GM23338 (cell line): Measurements from ENCODE around the gene NCOA4. TPM values are rescaled to one million over a fixed set of nuclear protein-coding genes. Genes with fewer than 3 reads are reported as not detected.
A peak's percentile ranks its signal among the peaks of the same experiment; 100 is the strongest.

ENCODE experiments used
- ATAC-seq: fragments of 200-7000 bp; cut with Tn5 transposase; 3 replicates; pipeline ENCODE4 v1.9.1; 2020
- DNase-seq: peaks from one replicate; pipeline ENCODE4 v3.0.0-alpha.2; 2015; ENCODE audit warnings: low spot score
- H2AFZ ChIP-seq: fragments of 200-600 bp; sonication (generic); 2 replicates; pipeline ENCODE4 v1.8.0; 2016; ENCODE audit warnings: antibody characterized with exemption, mild to moderate bottlenecking, moderate library complexity
- H3F3A ChIP-seq: fragments of 200-600 bp; sonication (generic); replicated peaks from 2 replicates; pipeline ENCODE4 v1.8.0; 2017; ENCODE audit warnings: antibody characterized with exemption, mixed run types, low read depth
- H3K27ac ChIP-seq: fragments of 200-600 bp; sonication (generic); 2 replicates; pipeline ENCODE4 v1.6.1; 2016; ENCODE audit warnings: low read depth
- H3K27me3 ChIP-seq: fragments of 200-600 bp; sonication (generic); 2 replicates; pipeline ENCODE4 v1.8.0; 2016; ENCODE audit warnings: mild to moderate bottlenecking, mixed run types, moderate library complexity; ENCODE audit not compliant: insufficient read depth
- H3K36me3 ChIP-seq: fragments of 200-600 bp; sonication (generic); 2 replicates; pipeline ENCODE4 v1.8.0; 2016; ENCODE audit warnings: mild to moderate bottlenecking; ENCODE audit not compliant: insufficient read depth
- H3K4me1 ChIP-seq: fragments of 200-600 bp; sonication (generic); 2 replicates; pipeline ENCODE4 v1.8.0; 2016; ENCODE audit warnings: mild to moderate bottlenecking, moderate library complexity; ENCODE audit not compliant: insufficient read depth
- H3K4me2 ChIP-seq: fragments of 200-600 bp; sonication (generic); 2 replicates; pipeline ENCODE4 v1.7.1; 2017; ENCODE audit warnings: mixed run types
- H3K4me3 ChIP-seq: fragments of 200-600 bp; sonication (generic); 2 replicates; pipeline ENCODE4 v1.6.1; 2016; ENCODE audit warnings: mixed run types
- H3K79me2 ChIP-seq: fragments of 200-600 bp; sonication (generic); replicated peaks from 2 replicates; pipeline ENCODE4 v1.8.0; 2017; ENCODE audit warnings: mild to moderate bottlenecking; ENCODE audit not compliant: insufficient read depth
- H3K9me2 ChIP-seq: fragments of 200-600 bp; sonication (generic); 2 replicates; pipeline ENCODE4 v1.8.0; 2017; ENCODE audit not compliant: insufficient read depth
- H4K20me1 ChIP-seq: fragments of 200-600 bp; sonication (generic); replicated peaks from 2 replicates; pipeline ENCODE4 v1.8.0; 2017; ENCODE audit warnings: mild to moderate bottlenecking; ENCODE audit not compliant: insufficient read depth
- H3K27ac Mint-ChIP-seq: 2 replicates; pipeline ENCODE4 v1.8.0; 2020; ENCODE audit warnings: inconsistent platforms, mild to moderate bottlenecking, moderate library complexity, mixed read lengths
- H3K27me3 Mint-ChIP-seq: 3 replicates; pipeline ENCODE4 v1.8.0; 2022; ENCODE audit warnings: low read depth, mild to moderate bottlenecking, moderate library complexity, mixed read lengths, inconsistent platforms; ENCODE audit not compliant: insufficient read depth, poor library complexity
- H3K36me3 Mint-ChIP-seq: 3 replicates; pipeline ENCODE4 v1.8.0; 2021; ENCODE audit warnings: low read depth, mild to moderate bottlenecking, inconsistent platforms, moderate library complexity, mixed read lengths
- H3K4me1 Mint-ChIP-seq: 3 replicates; pipeline ENCODE4 v1.8.0; 2020; ENCODE audit warnings: mild to moderate bottlenecking, inconsistent platforms, mixed read lengths
- H3K4me3 Mint-ChIP-seq: 3 replicates; pipeline ENCODE4 v1.8.0; 2021; ENCODE audit warnings: moderate library complexity, mild to moderate bottlenecking, inconsistent platforms, mixed read lengths
- H3K9me3 Mint-ChIP-seq: 3 replicates; pipeline ENCODE4 v1.8.0; 2020; ENCODE audit warnings: moderate library complexity, mild to moderate bottlenecking, inconsistent platforms, mixed read lengths
- CREB1 ChIP-seq: fragments of 250-450 bp; sonication (Bioruptor Pico); IDR thresholded peaks from 2 replicates; pipeline ENCODE4 v1.5.0; 2020; ENCODE audit warnings: low read depth, mild to moderate bottlenecking, moderate library complexity
- JUNB ChIP-seq: IDR thresholded peaks from one replicate; pipeline ENCODE4 v1.6.1; 2016; ENCODE audit warnings: antibody characterized with exemption; ENCODE audit not compliant: unreplicated experiment
- NANOG ChIP-seq: IDR thresholded peaks from 2 replicates; pipeline ENCODE4 v1.6.1; 2016; ENCODE audit warnings: antibody characterized with exemption, borderline replicate concordance
- POLR2AphosphoS5 ChIP-seq: IDR thresholded peaks from 2 replicates; pipeline ENCODE4 v1.6.1; 2016; ENCODE audit warnings: antibody characterized with exemption, low read depth
- ZNF114 ChIP-seq: fragments of 250-450 bp; sonication (Bioruptor Pico); IDR thresholded peaks from 2 replicates; pipeline ENCODE4 v1.5.0; 2020; ENCODE audit warnings: mild to moderate bottlenecking, moderate library complexity
- ZNF331 ChIP-seq: fragments of 250-450 bp; sonication (Bioruptor Pico); IDR thresholded peaks from 2 replicates; pipeline ENCODE4 v1.5.0; 2020; ENCODE audit warnings: low read depth, mild to moderate bottlenecking, moderate library complexity
- polyA plus RNA-seq: library from polyadenylated mRNA; unstranded; fragments of >200 nt; fragmentation: Nextera tagmentation; extraction: Ambion mirVana; gene quantifications from 2 replicates; pipeline ENCODE4 v1.2.1, GENCODE V29; 2016
- total RNA-seq: library from RNA; depleted of rRNA; stranded (reverse); fragments of >200 nt; shearing (Covaris generic); gene quantifications from 2 replicates; pipeline ENCODE4 v1.2.3, GENCODE V29; 2014
- TF ChIP-seq, protein P1 (sequence below): IDR thresholded peaks from one replicate; pipeline ENCODE4 v1.6.1; 2018; ENCODE audit warnings: antibody characterized with exemption; ENCODE audit not compliant: unreplicated experiment
- TF ChIP-seq, protein P2 (sequence below): IDR thresholded peaks from 2 replicates; pipeline ENCODE4 v1.6.1; 2016; ENCODE audit warnings: antibody characterized with exemption
- TF ChIP-seq, protein P3 (sequence below): fragments of 250-450 bp; sonication (Bioruptor Pico); IDR thresholded peaks from 2 replicates; pipeline ENCODE4 v1.5.0; 2020; ENCODE audit warnings: mild to moderate bottlenecking, moderate library complexity

NCOA4 gene
- total and polyA plus RNA-seq, 2 experiments from 2014 or later: 24.9 to 76.9 TPM

DNA sequence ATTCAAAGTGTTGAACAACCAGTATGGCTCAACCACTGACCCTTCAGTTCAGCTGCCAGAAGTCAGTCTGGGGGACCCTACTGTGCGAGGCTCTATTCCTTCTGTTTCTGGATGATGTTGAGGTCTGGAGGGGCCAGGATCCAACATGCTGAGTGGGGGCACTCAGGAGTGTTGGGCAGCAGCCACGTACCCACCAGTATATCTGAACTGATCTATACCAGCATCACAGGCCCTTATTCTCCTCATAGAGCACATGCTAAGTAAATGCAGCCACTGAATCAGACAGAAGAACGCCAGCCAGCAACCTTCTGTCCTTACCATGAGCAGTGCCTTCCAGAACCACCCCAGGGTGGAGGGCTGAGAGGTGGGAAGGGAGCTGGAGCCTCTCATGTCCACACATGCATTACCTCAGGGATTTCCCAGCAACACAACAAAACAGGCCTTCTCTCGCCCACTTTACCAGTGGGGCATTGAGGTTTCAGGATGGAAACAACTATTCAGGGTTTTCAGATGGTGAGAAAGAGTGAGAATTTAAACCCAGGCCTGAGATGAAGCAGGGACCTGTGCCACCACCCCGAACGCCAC lies 22.5 kb upstream of the NCOA4 start (continued):
- TF ChIP-seq, protein P1, sequence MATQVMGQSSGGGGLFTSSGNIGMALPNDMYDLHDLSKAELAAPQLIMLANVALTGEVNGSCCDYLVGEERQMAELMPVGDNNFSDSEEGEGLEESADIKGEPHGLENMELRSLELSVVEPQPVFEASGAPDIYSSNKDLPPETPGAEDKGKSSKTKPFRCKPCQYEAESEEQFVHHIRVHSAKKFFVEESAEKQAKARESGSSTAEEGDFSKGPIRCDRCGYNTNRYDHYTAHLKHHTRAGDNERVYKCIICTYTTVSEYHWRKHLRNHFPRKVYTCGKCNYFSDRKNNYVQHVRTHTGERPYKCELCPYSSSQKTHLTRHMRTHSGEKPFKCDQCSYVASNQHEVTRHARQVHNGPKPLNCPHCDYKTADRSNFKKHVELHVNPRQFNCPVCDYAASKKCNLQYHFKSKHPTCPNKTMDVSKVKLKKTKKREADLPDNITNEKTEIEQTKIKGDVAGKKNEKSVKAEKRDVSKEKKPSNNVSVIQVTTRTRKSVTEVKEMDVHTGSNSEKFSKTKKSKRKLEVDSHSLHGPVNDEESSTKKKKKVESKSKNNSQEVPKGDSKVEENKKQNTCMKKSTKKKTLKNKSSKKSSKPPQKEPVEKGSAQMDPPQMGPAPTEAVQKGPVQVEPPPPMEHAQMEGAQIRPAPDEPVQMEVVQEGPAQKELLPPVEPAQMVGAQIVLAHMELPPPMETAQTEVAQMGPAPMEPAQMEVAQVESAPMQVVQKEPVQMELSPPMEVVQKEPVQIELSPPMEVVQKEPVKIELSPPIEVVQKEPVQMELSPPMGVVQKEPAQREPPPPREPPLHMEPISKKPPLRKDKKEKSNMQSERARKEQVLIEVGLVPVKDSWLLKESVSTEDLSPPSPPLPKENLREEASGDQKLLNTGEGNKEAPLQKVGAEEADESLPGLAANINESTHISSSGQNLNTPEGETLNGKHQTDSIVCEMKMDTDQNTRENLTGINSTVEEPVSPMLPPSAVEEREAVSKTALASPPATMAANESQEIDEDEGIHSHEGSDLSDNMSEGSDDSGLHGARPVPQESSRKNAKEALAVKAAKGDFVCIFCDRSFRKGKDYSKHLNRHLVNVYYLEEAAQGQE: no peak
- TF ChIP-seq POLR2AphosphoS5: no peak
- no peak for TF ChIP-seq NANOG
- no peak for TF ChIP-seq JUNB
- no peak for TF ChIP-seq ZNF331 (CRISPR knock-in tag)

DNA sequence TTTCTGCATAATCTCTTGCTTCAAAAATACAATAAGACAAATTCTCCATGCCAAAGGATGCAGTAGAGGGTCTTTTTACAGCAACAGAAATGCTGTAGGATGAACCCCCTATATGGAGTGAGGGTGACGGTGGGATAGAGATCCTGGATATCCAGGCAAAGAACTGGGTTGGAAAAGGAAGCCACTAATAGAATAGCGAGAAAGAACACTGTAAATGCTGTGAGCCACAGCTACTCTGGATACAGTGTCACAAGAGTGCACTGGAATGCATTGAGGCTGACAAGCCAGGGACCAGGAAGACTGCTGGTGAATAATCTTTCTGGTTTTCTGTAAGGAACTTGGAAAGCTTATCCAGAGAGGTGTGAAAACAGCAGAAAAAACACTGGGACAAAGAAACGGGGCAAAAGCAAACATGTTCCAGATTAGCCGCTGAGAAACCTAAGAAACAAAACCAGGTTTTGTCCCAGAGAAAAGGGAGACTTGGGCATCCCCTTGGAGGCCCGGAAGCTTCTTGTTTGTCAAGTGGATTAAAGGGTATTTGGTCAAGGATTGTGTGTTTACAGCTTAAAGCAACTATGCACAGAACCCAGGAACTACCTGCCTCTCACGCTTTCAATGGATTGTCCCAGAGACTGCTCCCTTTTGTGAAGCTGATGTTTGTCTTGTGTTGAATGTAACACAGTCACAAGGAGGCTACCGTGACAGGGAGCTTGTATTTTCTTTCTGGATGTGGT lies 21.8 kb upstream of the NCOA4 start:
- H3K27me3 Mint-ChIP-seq: peaks cover 9% of the 10 kb centered on the region
- H3K4me3 ChIP-seq: no peak overlapping the region
- no peak for ATAC-seq
- TF ChIP-seq, protein P2, sequence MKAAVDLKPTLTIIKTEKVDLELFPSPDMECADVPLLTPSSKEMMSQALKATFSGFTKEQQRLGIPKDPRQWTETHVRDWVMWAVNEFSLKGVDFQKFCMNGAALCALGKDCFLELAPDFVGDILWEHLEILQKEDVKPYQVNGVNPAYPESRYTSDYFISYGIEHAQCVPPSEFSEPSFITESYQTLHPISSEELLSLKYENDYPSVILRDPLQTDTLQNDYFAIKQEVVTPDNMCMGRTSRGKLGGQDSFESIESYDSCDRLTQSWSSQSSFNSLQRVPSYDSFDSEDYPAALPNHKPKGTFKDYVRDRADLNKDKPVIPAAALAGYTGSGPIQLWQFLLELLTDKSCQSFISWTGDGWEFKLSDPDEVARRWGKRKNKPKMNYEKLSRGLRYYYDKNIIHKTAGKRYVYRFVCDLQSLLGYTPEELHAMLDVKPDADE: no peak
- TF ChIP-seq CREB1 (CRISPR knock-in tag): no peak
- no peak for TF ChIP-seq ZNF114 (CRISPR knock-in tag)
- TF ChIP-seq, protein P3, sequence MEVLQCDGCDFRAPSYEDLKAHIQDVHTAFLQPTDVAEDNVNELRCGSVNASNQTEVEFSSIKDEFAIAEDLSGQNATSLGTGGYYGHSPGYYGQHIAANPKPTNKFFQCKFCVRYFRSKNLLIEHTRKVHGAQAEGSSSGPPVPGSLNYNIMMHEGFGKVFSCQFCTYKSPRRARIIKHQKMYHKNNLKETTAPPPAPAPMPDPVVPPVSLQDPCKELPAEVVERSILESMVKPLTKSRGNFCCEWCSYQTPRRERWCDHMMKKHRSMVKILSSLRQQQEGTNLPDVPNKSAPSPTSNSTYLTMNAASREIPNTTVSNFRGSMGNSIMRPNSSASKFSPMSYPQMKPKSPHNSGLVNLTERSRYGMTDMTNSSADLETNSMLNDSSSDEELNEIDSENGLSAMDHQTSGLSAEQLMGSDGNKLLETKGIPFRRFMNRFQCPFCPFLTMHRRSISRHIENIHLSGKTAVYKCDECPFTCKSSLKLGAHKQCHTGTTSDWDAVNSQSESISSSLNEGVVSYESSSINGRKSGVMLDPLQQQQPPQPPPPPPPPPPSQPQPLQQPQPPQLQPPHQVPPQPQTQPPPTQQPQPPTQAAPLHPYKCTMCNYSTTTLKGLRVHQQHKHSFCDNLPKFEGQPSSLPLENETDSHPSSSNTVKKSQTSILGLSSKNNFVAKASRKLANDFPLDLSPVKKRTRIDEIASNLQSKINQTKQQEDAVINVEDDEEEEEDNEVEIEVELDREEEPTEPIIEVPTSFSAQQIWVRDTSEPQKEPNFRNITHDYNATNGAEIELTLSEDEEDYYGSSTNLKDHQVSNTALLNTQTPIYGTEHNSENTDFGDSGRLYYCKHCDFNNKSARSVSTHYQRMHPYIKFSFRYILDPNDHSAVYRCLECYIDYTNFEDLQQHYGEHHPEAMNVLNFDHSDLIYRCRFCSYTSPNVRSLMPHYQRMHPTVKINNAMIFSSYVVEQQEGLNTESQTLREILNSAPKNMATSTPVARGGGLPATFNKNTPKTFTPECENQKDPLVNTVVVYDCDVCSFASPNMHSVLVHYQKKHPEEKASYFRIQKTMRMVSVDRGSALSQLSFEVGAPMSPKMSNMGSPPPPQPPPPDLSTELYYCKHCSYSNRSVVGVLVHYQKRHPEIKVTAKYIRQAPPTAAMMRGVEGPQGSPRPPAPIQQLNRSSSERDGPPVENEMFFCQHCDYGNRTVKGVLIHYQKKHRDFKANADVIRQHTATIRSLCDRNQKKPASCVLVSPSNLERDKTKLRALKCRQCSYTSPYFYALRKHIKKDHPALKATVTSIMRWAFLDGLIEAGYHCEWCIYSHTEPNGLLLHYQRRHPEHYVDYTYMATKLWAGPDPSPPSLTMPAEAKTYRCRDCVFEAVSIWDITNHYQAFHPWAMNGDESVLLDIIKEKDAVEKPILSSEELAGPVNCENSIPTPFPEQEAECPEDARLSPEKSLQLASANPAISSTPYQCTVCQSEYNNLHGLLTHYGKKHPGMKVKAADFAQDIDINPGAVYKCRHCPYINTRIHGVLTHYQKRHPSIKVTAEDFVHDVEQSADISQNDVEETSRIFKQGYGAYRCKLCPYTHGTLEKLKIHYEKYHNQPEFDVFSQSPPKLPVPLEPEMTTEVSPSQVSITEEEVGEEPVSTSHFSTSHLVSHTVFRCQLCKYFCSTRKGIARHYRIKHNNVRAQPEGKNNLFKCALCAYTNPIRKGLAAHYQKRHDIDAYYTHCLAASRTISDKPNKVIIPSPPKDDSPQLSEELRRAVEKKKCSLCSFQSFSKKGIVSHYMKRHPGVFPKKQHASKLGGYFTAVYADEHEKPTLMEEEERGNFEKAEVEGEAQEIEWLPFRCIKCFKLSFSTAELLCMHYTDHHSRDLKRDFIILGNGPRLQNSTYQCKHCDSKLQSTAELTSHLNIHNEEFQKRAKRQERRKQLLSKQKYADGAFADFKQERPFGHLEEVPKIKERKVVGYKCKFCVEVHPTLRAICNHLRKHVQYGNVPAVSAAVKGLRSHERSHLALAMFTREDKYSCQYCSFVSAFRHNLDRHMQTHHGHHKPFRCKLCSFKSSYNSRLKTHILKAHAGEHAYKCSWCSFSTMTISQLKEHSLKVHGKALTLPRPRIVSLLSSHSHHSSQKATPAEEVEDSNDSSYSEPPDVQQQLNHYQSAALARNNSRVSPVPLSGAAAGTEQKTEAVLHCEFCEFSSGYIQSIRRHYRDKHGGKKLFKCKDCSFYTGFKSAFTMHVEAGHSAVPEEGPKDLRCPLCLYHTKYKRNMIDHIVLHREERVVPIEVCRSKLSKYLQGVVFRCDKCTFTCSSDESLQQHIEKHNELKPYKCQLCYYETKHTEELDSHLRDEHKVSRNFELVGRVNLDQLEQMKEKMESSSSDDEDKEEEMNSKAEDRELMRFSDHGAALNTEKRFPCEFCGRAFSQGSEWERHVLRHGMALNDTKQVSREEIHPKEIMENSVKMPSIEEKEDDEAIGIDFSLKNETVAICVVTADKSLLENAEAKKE: no peak
- TF ChIP-seq, protein P1: no peak
- TF ChIP-seq POLR2AphosphoS5: no peak
- TF ChIP-seq NANOG: no peak

More for the DNA sequence above, 21.8 kb upstream of the NCOA4 start:
- Mint-ChIP-seq H3K36me3 (no peaks in the 10 kb centered on the region), H3K4me1 (peaks cover 32% of the 10 kb centered on the region), H3K27ac (peak overlapping the region; percentile 65; the same call in 1 of the 2 replicates), H3K4me3 (no peak overlapping the region), H3K9me3 (no peaks in the 10 kb centered on the region)
- Histone ChIP-seq H3K27ac (no peak overlapping the region), H3F3A (no peaks in the 10 kb centered on the region), H3K4me2 (no peak overlapping the region), H4K20me1 (no peaks in the 10 kb centered on the region), H3K9me2 (no peaks in the 10 kb centered on the region; the same call in 1 of the 2 replicates), H3K4me1 (peaks cover 24% of the 10 kb centered on the region), H3K27me3 (no peaks in the 10 kb centered on the region), H3K79me2 (no peaks in the 10 kb centered on the region), H3K36me3 (no peaks in the 10 kb centered on the region), H2AFZ (peak overlapping the region; percentile 94)
- peak; percentile 12 for DNase-seq
